Activated B cell treated with CpG ODN at 0.5 μM for 24 hours (primary cell): ENCODE measurements around the gene ABCB7. TPM values are rescaled to one million over a fixed set of nuclear protein-coding genes. Genes with fewer than 3 reads are reported as not detected.
"Not testable (repeated sequence)": the region's sequence is repeated elsewhere in the genome, so short reads cannot be mapped to it uniquely, and the experiment has no call there.

Experiments
- ATAC-seq: fragments of 200-7000 bp; cut with Tn5 transposase; one replicate; pipeline ENCODE4 v1.10.0; 2021; ENCODE audit warnings: low read depth, mild to moderate bottlenecking, moderate library complexity
- CTCF ChIA-PET: fragments of 350-600 bp; sonication (Branson Sonifier 250); formaldehyde crosslinking; loops from one replicate; lab custom pipeline; 2021; ENCODE audit warnings: antibody characterized with exemption; lab: Charles Lee
- POLR2A ChIA-PET: fragments of 350-600 bp; sonication (Branson Sonifier 250); formaldehyde crosslinking; loops from one replicate; lab custom pipeline; 2021; ENCODE audit warnings: antibody characterized with exemption; lab: Charles Lee
- DNase-seq: peaks from one replicate; pipeline ENCODE4 v3.0.0; 2022
- H3K27ac Mint-ChIP-seq: one replicate; pipeline ENCODE4 v1.8.0; 2020; ENCODE audit warnings: mixed read lengths
- H3K27me3 Mint-ChIP-seq: one replicate; pipeline ENCODE4 v1.8.0; 2021; ENCODE audit warnings: mixed read lengths
- H3K36me3 Mint-ChIP-seq: one replicate; pipeline ENCODE4 v1.8.0; 2021; ENCODE audit warnings: low read depth, mixed read lengths
- H3K4me1 Mint-ChIP-seq: one replicate; pipeline ENCODE4 v1.8.0; 2021; ENCODE audit warnings: mixed read lengths
- H3K4me3 Mint-ChIP-seq: one replicate; pipeline ENCODE4 v1.8.0; 2020; ENCODE audit warnings: mild to moderate bottlenecking, mixed read lengths
- H3K9me3 Mint-ChIP-seq: one replicate; pipeline ENCODE4 v1.8.0; 2020; ENCODE audit warnings: mixed read lengths
- CTCF ChIP-seq: fragments of 200-600 bp; IDR thresholded peaks from one replicate; pipeline ENCODE4 v1.8.0; 2022; ENCODE audit warnings: antibody characterized with exemption, mild to moderate bottlenecking
- intact Hi-C: fragments of 100-400 bp; cut with micrococcal nuclease; formaldehyde crosslinking; loops from one replicate; pipeline ENCODE4 v1.15.1; 2024
- total RNA-seq: library from RNA; stranded (reverse); gene quantifications from 2 replicates; pipeline ENCODE4 v1.2.3, GENCODE V29; 2022

The ABCB7 gene
- total RNA-seq: 41.3 and 42.2 TPM in 2 replicates

- ChIA-PET CTCF (no interaction called here), POLR2A (interaction anchor here (1.1 to 1.2 kb wide), 2 partner anchors 117 to 118 kb away, joined by 3 to 4 read pairs; partner anchors contain the start of gene UPRT)
- ATAC-seq (peak; percentile 91), DNase-seq (peak; percentile 41)
- peak within 1 kb of the TSS; percentile 96 for H3K27ac Mint-ChIP-seq
- peak within 1 kb of the TSS; percentile 94 for H3K4me3 Mint-ChIP-seq
- TF ChIP-seq CTCF: no peak
- H3K36me3 Mint-ChIP-seq: peaks cover 18% of the 10 kb centered on the region
- intact Hi-C loops: loop anchor here (1.0 to 10.0 kb wide), 4 partner anchors 119 to 1271 kb away; partner anchors contain the start of genes MAGEE1, NEXMIF, RLIM and UPRT
- no peaks in the 10 kb centered on the region for H3K9me3 Mint-ChIP-seq
- no peaks in the 10 kb centered on the region for H3K27me3 Mint-ChIP-seq
- H3K4me1 Mint-ChIP-seq: peaks cover 43% of the 10 kb centered on the region
Observed at GRCh38 chrX:75155827-75156525, at the start of gene ABCB7. ABCB7 (minus strand) TSS chrX:75156283; CDS start chrX:75156272, 11 bp downstream.

GRCh38 chrX:75188415-75189206 is 32.5 kb upstream of the ABCB7 start:
- ATAC-seq, H3K27ac Mint-ChIP-seq, H3K9me3 Mint-ChIP-seq, intact Hi-C loops, DNase-seq, H3K4me1 Mint-ChIP-seq, H3K27me3 Mint-ChIP-seq, H3K36me3 Mint-ChIP-seq, POLR2A ChIA-PET, H3K4me3 Mint-ChIP-seq, CTCF ChIA-PET: not testable (repeated sequence)

GRCh38 chrX:75181721-75182120 is 25.6 kb upstream of the ABCB7 start:
- H3K27ac Mint-ChIP-seq: no peak overlapping the region
- POLR2A ChIA-PET: no interaction called here
- intact Hi-C loops: no loop called here

GRCh38 chrX:75179536-75180293 is 23.6 kb upstream of the ABCB7 start:
- POLR2A ChIA-PET, ATAC-seq, H3K36me3 Mint-ChIP-seq, H3K4me3 Mint-ChIP-seq, H3K27ac Mint-ChIP-seq, intact Hi-C loops, H3K27me3 Mint-ChIP-seq, DNase-seq, H3K4me1 Mint-ChIP-seq, CTCF ChIA-PET, H3K9me3 Mint-ChIP-seq: not testable (repeated sequence)

More at GRCh38 chrX:75181721-75182120, 25.6 kb upstream of the ABCB7 start:
- CTCF ChIA-PET: no interaction called here
- no peaks in the 10 kb centered on the region for H3K9me3 Mint-ChIP-seq
- no peaks in the 10 kb centered on the region for H3K27me3 Mint-ChIP-seq
- DNase-seq (no peak), ATAC-seq (no peak)
- no peak for TF ChIP-seq CTCF
- H3K36me3 Mint-ChIP-seq: no peaks in the 10 kb centered on the region
- H3K4me1 Mint-ChIP-seq: no peaks in the 10 kb centered on the region
- H3K4me3 Mint-ChIP-seq: no peak overlapping the region

GRCh38 chrX:75172257-75172890 is 16.3 kb upstream of the ABCB7 start:
- H3K4me1 Mint-ChIP-seq, H3K27me3 Mint-ChIP-seq, CTCF ChIA-PET, H3K27ac Mint-ChIP-seq, H3K4me3 Mint-ChIP-seq, ATAC-seq, H3K9me3 Mint-ChIP-seq, POLR2A ChIA-PET, DNase-seq, intact Hi-C loops, H3K36me3 Mint-ChIP-seq: not testable (repeated sequence)

- H3K27me3 Mint-ChIP-seq: no peaks in the 10 kb centered on the region
- no peak for ATAC-seq
- DNase-seq: no peak
- intact Hi-C loops: loop anchor here (5.0 to 10.0 kb wide), 2 partner anchors 233 to 1269 kb away; partner anchors contain the start of genes MAGEE1 and NEXMIF
- CTCF ChIA-PET: no interaction called here
- no peak for TF ChIP-seq CTCF
- peaks cover 11% of the 10 kb centered on the region for H3K36me3 Mint-ChIP-seq
- H3K9me3 Mint-ChIP-seq: no peaks in the 10 kb centered on the region
- POLR2A ChIA-PET: no interaction called here
- H3K4me1 Mint-ChIP-seq: peaks cover 29% of the 10 kb centered on the region
- no peak overlapping the region for H3K4me3 Mint-ChIP-seq
- no peak overlapping the region for H3K27ac Mint-ChIP-seq
Observed at GRCh38 chrX:75158054-75158453, 2.0 kb upstream of the ABCB7 start.
